PC-9 (cell line): Measurements from ENCODE around the gene ITIH5.

Experiments used
- EZH2 ChIP-seq: fragments of 200-600 bp; sonication (generic); IDR thresholded peaks from 2 replicates; pipeline ENCODE4 v1.8.0; 2017; ENCODE audit warnings: antibody characterized with exemption, low read depth
- TF ChIP-seq, protein P1 (sequence below): fragments of 200-600 bp; sonication (generic); conservative IDR thresholded peaks from 2 replicates; pipeline ENCODE4 v1.6.1; 2017; ENCODE audit warnings: mixed run types, antibody characterized with exemption, mild to moderate bottlenecking, moderate library complexity

GRCh38 chr10:7707102-7707501 lies 40.3 kb upstream of the ITIH5 start:
- TF ChIP-seq, protein P1, sequence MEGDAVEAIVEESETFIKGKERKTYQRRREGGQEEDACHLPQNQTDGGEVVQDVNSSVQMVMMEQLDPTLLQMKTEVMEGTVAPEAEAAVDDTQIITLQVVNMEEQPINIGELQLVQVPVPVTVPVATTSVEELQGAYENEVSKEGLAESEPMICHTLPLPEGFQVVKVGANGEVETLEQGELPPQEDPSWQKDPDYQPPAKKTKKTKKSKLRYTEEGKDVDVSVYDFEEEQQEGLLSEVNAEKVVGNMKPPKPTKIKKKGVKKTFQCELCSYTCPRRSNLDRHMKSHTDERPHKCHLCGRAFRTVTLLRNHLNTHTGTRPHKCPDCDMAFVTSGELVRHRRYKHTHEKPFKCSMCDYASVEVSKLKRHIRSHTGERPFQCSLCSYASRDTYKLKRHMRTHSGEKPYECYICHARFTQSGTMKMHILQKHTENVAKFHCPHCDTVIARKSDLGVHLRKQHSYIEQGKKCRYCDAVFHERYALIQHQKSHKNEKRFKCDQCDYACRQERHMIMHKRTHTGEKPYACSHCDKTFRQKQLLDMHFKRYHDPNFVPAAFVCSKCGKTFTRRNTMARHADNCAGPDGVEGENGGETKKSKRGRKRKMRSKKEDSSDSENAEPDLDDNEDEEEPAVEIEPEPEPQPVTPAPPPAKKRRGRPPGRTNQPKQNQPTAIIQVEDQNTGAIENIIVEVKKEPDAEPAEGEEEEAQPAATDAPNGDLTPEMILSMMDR: no peak
- TF ChIP-seq EZH2: no peak
